ENCODE results near the gene IGSF3.

Gene IGSF3

DNA sequence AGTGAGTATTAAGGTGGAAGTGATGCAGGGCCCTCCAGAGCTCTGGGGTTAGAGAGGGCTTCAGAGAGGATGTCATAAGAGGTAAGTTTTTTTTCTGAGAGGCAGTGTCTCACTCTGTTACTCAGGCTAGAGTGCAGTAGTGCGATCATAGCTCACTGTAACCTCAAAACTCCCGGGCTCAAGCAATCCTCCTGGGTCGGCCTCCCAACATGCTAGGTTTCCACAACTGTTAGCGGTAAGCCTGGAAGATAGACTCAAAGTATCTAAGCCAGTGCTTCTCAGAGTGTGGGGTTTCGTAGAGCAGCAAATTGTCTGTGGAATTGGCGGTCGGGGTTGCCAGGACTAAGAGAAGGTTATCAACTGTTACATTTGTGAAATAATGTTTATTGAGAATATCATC, 18.6 kb upstream of the IGSF3 start:
- H3K27ac ChIP-seq, result no peak overlapping the region
- TF ChIP-seq, protein P1, sequence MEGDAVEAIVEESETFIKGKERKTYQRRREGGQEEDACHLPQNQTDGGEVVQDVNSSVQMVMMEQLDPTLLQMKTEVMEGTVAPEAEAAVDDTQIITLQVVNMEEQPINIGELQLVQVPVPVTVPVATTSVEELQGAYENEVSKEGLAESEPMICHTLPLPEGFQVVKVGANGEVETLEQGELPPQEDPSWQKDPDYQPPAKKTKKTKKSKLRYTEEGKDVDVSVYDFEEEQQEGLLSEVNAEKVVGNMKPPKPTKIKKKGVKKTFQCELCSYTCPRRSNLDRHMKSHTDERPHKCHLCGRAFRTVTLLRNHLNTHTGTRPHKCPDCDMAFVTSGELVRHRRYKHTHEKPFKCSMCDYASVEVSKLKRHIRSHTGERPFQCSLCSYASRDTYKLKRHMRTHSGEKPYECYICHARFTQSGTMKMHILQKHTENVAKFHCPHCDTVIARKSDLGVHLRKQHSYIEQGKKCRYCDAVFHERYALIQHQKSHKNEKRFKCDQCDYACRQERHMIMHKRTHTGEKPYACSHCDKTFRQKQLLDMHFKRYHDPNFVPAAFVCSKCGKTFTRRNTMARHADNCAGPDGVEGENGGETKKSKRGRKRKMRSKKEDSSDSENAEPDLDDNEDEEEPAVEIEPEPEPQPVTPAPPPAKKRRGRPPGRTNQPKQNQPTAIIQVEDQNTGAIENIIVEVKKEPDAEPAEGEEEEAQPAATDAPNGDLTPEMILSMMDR (conservative IDR thresholded peaks at IDR 0.05), result no peak

GRCh38 chr1:116684575-116684974, 17.0 kb upstream of the IGSF3 start:
- TF ChIP-seq, protein P1 (conservative IDR thresholded peaks at IDR 0.05), result no peak
- H3K27ac ChIP-seq, result no peak overlapping the region

DNA sequence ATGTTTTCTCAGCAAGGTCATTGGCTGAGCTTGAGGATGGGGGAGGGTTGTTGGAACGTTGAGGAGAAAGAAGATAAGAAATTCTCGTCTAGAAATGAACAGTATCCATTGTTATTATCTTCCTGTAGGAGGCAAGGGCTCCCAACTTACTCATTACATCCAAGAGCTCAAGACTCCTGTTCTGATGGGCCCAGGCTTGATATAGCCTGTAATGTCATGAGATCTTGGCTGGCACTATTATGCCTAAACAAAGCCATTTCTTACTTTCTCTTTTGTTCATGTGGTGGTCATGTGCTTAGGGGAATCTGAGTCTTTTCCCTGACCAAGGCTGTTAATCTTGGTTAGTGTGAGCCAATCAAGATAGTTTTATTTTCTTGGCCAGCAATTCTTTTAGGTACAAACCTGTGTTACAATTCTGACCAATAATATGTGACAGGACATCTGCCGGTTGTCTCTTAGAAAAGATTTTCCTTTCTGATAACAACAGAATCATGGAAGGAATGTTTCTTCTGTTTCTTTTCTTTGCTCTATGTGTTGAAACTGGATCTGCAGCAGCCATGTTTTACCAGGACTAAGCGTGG, 15.2 kb upstream of the IGSF3 start:
- no peak overlapping the region for H3K27ac ChIP-seq
- TF ChIP-seq, protein P1 (conservative IDR thresholded peaks at IDR 0.05), result no peak

DNA sequence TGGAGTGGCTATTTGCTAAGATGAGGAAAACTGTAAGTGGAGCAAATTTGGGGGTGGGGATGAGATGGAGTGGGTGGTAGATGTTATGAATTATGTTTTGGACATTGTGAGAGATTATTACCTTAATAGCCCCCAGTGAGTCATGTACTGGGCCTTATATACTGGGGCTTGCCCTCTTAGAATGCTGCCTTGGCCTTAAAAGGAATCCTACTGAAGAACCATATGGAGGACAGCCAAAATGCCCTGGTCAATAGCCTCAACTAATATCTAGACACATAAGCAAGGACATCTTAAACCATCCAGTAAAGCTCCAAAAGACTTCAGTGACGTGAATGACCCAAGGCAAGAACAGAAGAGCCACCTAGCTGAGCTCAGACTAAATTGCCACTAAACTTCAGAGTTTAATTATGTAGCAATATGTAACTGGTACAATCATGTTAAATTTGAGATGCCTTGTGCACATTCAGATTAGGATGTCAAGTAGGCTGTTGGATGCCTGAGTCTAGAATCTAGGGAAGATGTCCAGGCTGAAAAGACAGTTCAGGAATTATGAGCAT, 13.9 kb upstream of the IGSF3 start:
- TF ChIP-seq, protein P1 (conservative IDR thresholded peaks at IDR 0.05), result no peak
- no peak overlapping the region for H3K27ac ChIP-seq

GRCh38 chr1:116680752-116681151, 13.2 kb upstream of the IGSF3 start:
- TF ChIP-seq, protein P1 (conservative IDR thresholded peaks at IDR 0.05), result no peak
- H3K27ac ChIP-seq, result no peak overlapping the region

DNA sequence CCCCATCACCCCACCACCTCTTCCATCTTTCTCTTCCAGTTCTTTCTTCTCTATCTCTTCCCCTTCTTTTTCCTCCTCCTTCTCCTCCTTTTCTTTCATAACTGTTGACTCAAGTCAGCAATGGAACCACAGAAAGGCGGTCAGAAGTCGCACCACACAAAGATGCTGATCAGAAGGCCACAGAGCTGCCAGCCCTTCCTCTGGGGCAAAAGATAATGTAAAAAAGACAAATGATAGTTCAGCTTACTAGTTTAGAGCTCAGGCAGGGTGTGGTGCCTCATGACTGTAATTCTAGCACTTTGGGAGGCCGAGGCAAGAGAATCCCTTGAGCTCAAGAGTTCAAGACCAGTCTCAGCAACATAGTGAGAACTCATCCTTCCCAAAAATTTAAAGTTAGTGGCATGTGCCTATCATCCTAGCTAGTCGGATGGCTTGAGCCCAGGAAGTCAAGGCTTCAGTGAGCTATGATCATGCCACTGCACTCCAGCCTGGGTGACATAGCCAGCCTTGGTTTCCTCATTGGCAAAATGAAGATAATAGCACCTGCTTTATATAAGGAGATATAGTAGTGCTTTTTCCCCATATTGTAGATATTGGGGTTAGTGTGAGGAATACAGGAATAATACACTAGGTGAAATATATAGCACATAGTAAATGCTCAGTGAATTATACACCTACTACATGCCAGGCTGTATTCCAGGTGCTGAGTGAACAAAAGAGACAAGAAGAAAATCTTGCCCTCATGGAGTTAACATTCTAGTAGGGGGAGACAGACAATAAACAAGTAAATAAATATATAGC, 12.5 kb upstream of the IGSF3 start:
- H3K27ac ChIP-seq, result no peak overlapping the region

More for the DNA sequence above, 12.5 kb upstream of the IGSF3 start:
- TF ChIP-seq, protein P1 (conservative IDR thresholded peaks at IDR 0.05), result no peak
